Neural crest cell (in vitro differentiated cells): Measurements from ENCODE around the gene AVP. TPM values are rescaled to one million over a fixed set of nuclear protein-coding genes. Genes with fewer than 3 reads are reported as not detected.

Experiments used
- DNase-seq: peaks from one replicate; pipeline ENCODE4 v3.0.0; 2021; ENCODE audit warnings: low read depth, mixed read lengths, low spot score
- H3K27ac Mint-ChIP-seq: one replicate; pipeline ENCODE4 v1.8.0; 2021; ENCODE audit warnings: mild to moderate bottlenecking, mixed read lengths; ENCODE audit not compliant: unreplicated experiment
- H3K27me3 Mint-ChIP-seq: 2 replicates; pipeline ENCODE4 v1.8.0; 2021; ENCODE audit warnings: low read depth, mild to moderate bottlenecking, mixed read lengths
- H3K36me3 Mint-ChIP-seq: 2 replicates; pipeline ENCODE4 v1.8.0; 2021; ENCODE audit warnings: low read depth, mild to moderate bottlenecking, mixed read lengths
- H3K4me1 Mint-ChIP-seq: 2 replicates; pipeline ENCODE4 v1.8.0; 2021; ENCODE audit warnings: mixed read lengths
- H3K4me3 Mint-ChIP-seq: one replicate; pipeline ENCODE4 v1.8.0; 2021; ENCODE audit warnings: mild to moderate bottlenecking, mixed read lengths
- H3K9me3 Mint-ChIP-seq: 2 replicates; pipeline ENCODE4 v1.8.0; 2021; ENCODE audit warnings: mixed read lengths
- CTCF ChIP-seq: fragments of 200-600 bp; sonication (generic); conservative IDR thresholded peaks from 2 replicates; pipeline ENCODE4 v1.5.0; 2021; ENCODE audit warnings: antibody characterized with exemption, mild to moderate bottlenecking
- total RNA-seq: library from RNA; stranded (reverse); gene quantifications from 2 replicates; pipeline ENCODE4 v1.2.1, GENCODE V29; 2021

AVP gene
- total RNA-seq, 1 donor from 2014 or later, result not detected

- TF ChIP-seq CTCF, result no peak
- Mint-ChIP-seq H3K4me1 (peaks cover 4% of the 10 kb centered on the region), H3K9me3 (no peaks in the 10 kb centered on the region)
Observed at GRCh38 chr20:3037654-3038053, 46.9 kb downstream of the AVP start.

GRCh38 chr20:3032624-3033023 lies 51.9 kb downstream of the AVP start:
- DNase-seq, result no peak
- Mint-ChIP-seq H3K4me3 (no peak overlapping the region), H3K36me3 (peaks cover 19% of the 10 kb centered on the region), H3K27ac (no peak overlapping the region), H3K4me1 (no peaks in the 10 kb centered on the region), H3K27me3 (no peaks in the 10 kb centered on the region), H3K9me3 (no peaks in the 10 kb centered on the region)
- TF ChIP-seq CTCF, result no peak

More at GRCh38 chr20:3037654-3038053, 46.9 kb downstream of the AVP start:
- Mint-ChIP-seq H3K27ac (no peak overlapping the region), H3K36me3 (peaks cover 21% of the 10 kb centered on the region), H3K27me3 (no peaks in the 10 kb centered on the region), H3K4me3 (no peak overlapping the region)
- no peak for DNase-seq

Other genes starting within 250 kb of the AVP start
- gene PCED1A, start 244.1 kb downstream of the AVP start, total RNA-seq, result 68.7 and 71.9 TPM in 2 replicates
- gene VPS16, start 244.0 kb downstream of the AVP start, total RNA-seq, result 49.8 and 50.6 TPM in 2 replicates
- 86.5 and 88.7 TPM in 2 replicates for gene PTPRA, start 211.2 kb downstream of the AVP start, total RNA-seq
- gene GNRH2, start 41.1 kb downstream of the AVP start, total RNA-seq, result 1.3 and 2.4 TPM in 2 replicates
- gene MRPS26, start 38.7 kb downstream of the AVP start, total RNA-seq, result 77.9 and 80.7 TPM in 2 replicates
- gene OXT, start 13.1 kb downstream of the AVP start, total RNA-seq, result not detected in 2 replicates
- 17.1 and 18.8 TPM in 2 replicates for gene FASTKD5, start 75.1 kb upstream of the AVP start, total RNA-seq
- 8.3 and 9.8 TPM in 2 replicates for gene UBOX5, start 75.1 kb upstream of the AVP start, total RNA-seq
- 10.8 and 11.0 TPM in 2 replicates for gene LZTS3, start 88.8 kb upstream of the AVP start, total RNA-seq
- gene DDRGK1, start 120.0 kb upstream of the AVP start, total RNA-seq, result 56.6 and 57.2 TPM in 2 replicates
- 58.7 and 67.0 TPM in 2 replicates for gene ITPA, start 124.8 kb upstream of the AVP start, total RNA-seq
- gene SLC4A11, start 154.5 kb upstream of the AVP start, total RNA-seq, result 0.55 and 0.89 TPM in 2 replicates